22Rv1 (cell line): ENCODE results near the gene TMEM59L.
"Not testable (repeated sequence)": the region's sequence is repeated elsewhere in the genome, so short reads cannot be mapped to it uniquely, and the experiment has no call there.

Experiments used
- H3K27ac ChIP-seq: fragments of 450-650 bp; 2 replicates; pipeline ENCODE4 v1.5.1; 2017
- CTCF ChIP-seq: fragments of 450-650 bp; IDR thresholded peaks from 2 replicates; pipeline ENCODE4 v1.5.1; 2017; ENCODE audit warnings: mild to moderate bottlenecking
- ZFX ChIP-seq: fragments of 450-650 bp; IDR thresholded peaks from 2 replicates; pipeline ENCODE4 v1.6.1; 2017; ENCODE audit warnings: antibody characterized with exemption, borderline replicate concordance

TMEM59L gene

GRCh38 chr19:18595475-18595874 lies 17.2 kb upstream of the TMEM59L start:
- no peak overlapping the region for H3K27ac ChIP-seq
- TF ChIP-seq CTCF, result no peak

GRCh38 chr19:18596752-18597157 lies 15.9 kb upstream of the TMEM59L start:
- peak overlapping the region; percentile 44 for H3K27ac ChIP-seq
- TF ChIP-seq ZFX, result no peak
- peak; percentile 20 for TF ChIP-seq CTCF

GRCh38 chr19:18597809-18598660 lies 14.6 kb upstream of the TMEM59L start:
- no peak overlapping the region for H3K27ac ChIP-seq
- no peak for TF ChIP-seq CTCF
- no peak for TF ChIP-seq ZFX

- TF ChIP-seq CTCF (no peak), ZFX (no peak)
- no peak overlapping the region for H3K27ac ChIP-seq
These were observed 13.2 kb upstream of the TMEM59L start for GRCh38 chr19:18599485-18599884.

- not testable (repeated sequence) for H3K27ac ChIP-seq
These were observed 11.8 kb upstream of the TMEM59L start for GRCh38 chr19:18600692-18601397.

- TF ChIP-seq ZFX, result no peak
- no peak for TF ChIP-seq CTCF
- no peak overlapping the region for H3K27ac ChIP-seq
These were observed 10.8 kb upstream of the TMEM59L start for GRCh38 chr19:18601875-18602274.

- H3K27ac ChIP-seq, result no peak overlapping the region
- TF ChIP-seq CTCF, result peak; percentile 18; the same call in 1 of the 2 replicates
- no peak for TF ChIP-seq ZFX
These were observed 9.3 kb upstream of the TMEM59L start for GRCh38 chr19:18603255-18603957.
